Measurements from ENCODE around the gene OSER1.
"Not testable (repeated sequence)": the region's sequence is repeated elsewhere in the genome, so short reads cannot be mapped to it uniquely, and the experiment has no call there.

OSER1 gene

GRCh38 chr20:44198872-44199271 is 11.7 kb downstream of the OSER1 start:
- no peak for DNase-seq

- no peak for DNase-seq
These were observed 14.3 kb downstream of the OSER1 start for GRCh38 chr20:44196271-44196670.

GRCh38 chr20:44195605-44196004 is 15.0 kb downstream of the OSER1 start:
- no peak for DNase-seq

- no peak for DNase-seq
These were observed 16.8 kb downstream of the OSER1 start for GRCh38 chr20:44193801-44194200.

GRCh38 chr20:44191640-44192039 is 18.9 kb downstream of the OSER1 start:
- not testable (repeated sequence) for DNase-seq

- DNase-seq = not testable (repeated sequence)
These were observed 20.2 kb downstream of the OSER1 start for GRCh38 chr20:44190197-44190852.

GRCh38 chr20:44188752-44189151 is 21.8 kb downstream of the OSER1 start:
- no peak for DNase-seq

- DNase-seq = no peak
These were observed 22.5 kb downstream of the OSER1 start for GRCh38 chr20:44187772-44188709.

GRCh38 chr20:44187054-44187771 is 23.4 kb downstream of the OSER1 start, which contains the start of gene JPH2:
TSS of gene JPH2 (minus strand) at chr20:44187188. CDS start at chr20:44186705, 483 bp downstream.
- DNase-seq = no peak

- no peak for DNase-seq
These were observed 23.9 kb downstream of the OSER1 start for GRCh38 chr20:44186674-44187053.

GRCh38 chr20:44186201-44186600 is 24.4 kb downstream of the OSER1 start:
- no peak for DNase-seq

GRCh38 chr20:44185574-44185973 is 25.0 kb downstream of the OSER1 start:
- no peak for DNase-seq

GRCh38 chr20:44183282-44183681 is 27.3 kb downstream of the OSER1 start:
- no peak for DNase-seq

GRCh38 chr20:44182863-44183262 is 27.7 kb downstream of the OSER1 start:
- DNase-seq = no peak

- DNase-seq = no peak
These were observed 28.3 kb downstream of the OSER1 start for GRCh38 chr20:44182135-44182765.

GRCh38 chr20:44181611-44182010 is 29.0 kb downstream of the OSER1 start:
- no peak for DNase-seq

GRCh38 chr20:44180814-44181213 is 29.8 kb downstream of the OSER1 start:
- no peak for DNase-seq

GRCh38 chr20:44176833-44177534 is 33.6 kb downstream of the OSER1 start:
- DNase-seq = no peak

- DNase-seq = no peak
These were observed 35.4 kb downstream of the OSER1 start for GRCh38 chr20:44174996-44175765.

GRCh38 chr20:44173846-44174245 is 36.7 kb downstream of the OSER1 start:
- DNase-seq = no peak

- DNase-seq = no peak
These were observed 37.5 kb downstream of the OSER1 start for GRCh38 chr20:44173116-44173515.

- DNase-seq = no peak
These were observed 38.0 kb downstream of the OSER1 start for GRCh38 chr20:44172572-44172950.

All from SIG-M5 (cell line).